NCI-H2171 (cell line): ENCODE data around the gene RWDD3.

Experiments used
- DNase-seq: peaks from one replicate; lab custom pipeline; 2025; lab: John Stamatoyannopoulos, UW

The RWDD3 gene, protein sequence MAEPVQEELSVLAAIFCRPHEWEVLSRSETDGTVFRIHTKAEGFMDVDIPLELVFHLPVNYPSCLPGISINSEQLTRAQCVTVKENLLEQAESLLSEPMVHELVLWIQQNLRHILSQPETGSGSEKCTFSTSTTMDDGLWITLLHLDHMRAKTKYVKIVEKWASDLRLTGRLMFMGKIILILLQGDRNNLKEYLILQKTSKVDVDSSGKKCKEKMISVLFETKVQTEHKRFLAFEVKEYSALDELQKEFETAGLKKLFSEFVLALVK

DNA sequence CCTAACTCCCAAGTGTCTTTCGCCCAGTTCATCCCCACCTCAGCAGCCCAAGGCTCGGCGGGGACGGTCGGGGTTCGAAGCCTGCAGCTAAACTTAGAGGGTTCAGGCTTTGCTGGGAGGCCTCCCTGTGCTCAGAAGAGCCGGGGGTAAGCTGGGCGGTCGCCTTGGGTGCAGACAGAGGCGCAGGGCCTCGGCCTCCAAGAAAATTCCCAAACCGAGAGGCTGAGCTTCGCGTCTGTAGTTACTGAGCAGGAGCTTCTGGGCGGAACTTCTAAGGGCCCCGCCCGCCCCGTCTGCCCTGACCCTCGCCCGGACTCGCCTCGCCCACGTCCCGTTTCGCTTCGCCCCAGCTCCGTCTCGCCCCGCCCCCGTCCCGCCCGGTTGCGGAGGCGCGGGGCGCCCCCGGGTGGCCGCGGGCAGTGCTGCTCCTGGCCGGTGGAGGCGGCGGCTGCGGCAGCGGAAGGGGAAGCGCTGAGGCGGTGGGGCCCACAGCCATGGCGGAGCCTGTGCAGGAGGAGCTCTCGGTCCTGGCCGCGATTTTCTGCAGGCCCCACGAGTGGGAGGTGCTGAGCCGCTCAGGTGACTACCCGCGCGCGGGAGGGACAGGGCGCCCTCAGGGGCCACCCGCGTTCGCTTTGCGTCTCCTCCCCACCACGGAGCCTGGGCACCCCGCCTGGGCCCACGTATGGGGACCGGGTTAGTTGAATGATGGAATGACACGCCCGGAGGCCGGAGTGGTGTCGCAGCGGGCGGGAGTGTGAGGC, at the start of gene RWDD3:
Gene RWDD3 (plus strand): TSS at position 474 of the 764 bp plus-strand sequence. CDS start 21 bp downstream, at position 495.
- DNase-seq, result peak; percentile 66

DNA sequence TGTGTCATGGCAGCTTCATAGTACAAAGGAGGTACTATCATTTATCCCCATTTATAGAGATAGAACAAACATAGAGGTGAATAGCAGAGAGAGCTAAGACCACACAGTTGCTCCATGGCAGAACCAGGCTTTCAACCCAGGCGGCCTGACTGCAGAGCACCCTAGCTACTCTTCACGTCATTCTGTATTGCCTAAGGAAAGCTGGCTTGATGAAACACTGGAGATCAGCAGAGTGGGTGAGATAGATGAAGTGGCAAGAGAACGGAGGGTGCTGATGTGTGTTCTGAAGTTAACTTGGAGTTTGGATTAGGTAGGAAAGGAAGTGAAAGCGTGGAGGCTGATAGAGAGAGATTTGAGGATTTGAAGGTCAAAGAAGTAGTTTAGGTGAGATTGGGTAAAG, 47.9 kb upstream of the RWDD3 start:
- no peak for DNase-seq

DNA sequence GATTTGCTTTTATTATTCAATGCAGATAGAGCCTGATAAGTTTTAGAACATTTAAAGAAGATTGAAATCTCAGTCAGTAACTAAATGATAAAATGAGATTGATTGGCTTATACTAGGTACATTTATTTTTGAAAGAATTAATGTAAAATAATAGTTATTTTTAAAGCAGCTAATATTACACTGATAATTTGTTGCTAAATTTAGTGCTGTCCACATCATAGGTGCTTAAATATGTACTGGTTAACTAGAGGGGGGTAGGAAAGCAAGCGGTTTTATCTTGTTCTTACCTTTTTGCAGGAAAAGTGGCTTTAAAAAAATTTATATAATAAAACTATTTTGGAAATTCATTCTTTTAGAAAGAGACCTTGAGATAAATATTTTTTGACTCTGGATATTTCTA, 40.4 kb upstream of the RWDD3 start:
- DNase-seq, result no peak

DNA sequence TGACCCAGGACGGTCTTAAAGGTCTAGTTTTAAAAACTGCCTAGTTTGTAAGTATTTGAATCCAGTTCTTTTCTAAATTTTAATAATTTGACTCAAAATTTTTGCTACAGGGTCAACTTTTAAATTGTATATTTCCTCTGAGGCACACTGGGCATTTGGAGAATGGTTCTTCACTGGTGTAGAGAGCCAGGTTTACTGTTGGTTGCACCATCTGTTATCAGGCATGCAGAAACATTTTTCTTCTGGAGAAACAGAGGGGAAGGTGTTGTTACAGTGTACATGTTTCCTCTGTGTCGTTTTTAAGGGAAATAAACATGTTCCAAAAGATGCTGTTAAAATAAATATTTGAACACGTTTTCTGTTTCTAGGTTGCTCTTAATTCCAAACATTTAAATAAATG, 39.0 kb upstream of the RWDD3 start:
- DNase-seq, result no peak

DNA sequence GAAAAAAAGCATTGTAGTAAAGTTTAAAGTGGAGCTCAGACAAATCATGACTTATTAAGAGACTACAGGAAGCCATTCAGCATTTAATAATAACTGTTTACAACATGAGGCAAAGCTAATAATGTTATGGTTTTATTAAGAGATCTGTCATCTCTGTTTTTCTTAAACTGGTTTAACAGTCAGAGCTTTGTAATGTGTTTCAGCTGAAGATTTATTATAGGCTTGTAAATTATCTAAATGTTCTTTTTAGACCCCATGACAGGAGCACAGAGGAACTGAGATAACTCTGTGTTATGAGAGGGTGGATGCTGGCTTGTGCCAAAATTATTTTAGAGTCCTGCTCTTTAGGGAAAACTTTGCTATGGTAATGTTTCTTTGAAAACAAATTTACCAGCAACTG, 38.0 kb upstream of the RWDD3 start:
- no peak for DNase-seq

DNA sequence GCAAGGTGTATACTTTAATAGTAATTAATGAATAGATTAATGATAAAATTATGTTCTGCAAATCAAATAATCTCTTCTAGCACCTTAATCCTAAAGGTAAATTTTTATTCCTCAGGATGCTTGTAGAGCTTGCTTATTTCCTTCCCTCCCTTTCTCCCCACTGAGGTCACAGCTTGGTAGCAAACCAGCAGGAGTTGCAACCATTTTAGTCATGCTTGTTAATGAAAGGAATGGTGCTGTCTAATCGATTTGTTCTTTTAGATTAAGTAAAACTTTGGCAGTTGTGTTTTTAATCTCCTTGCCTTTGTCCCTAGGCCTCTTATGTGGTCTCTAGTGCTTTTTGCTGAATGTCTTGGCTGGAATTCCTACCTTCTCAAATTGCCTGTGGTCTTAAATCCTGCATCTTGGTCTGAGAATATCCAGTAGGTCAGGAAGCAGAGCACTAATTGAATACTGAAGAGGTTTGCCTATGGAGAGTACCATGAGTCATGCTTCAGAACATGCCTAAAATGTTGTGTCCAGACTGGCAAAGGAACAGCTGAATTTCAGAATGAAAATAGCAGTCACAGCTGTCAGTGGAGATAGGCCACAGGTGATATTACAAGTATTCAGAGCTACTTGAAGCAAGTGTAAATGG, 36.3 kb upstream of the RWDD3 start:
- DNase-seq, result peak; percentile 7

DNA sequence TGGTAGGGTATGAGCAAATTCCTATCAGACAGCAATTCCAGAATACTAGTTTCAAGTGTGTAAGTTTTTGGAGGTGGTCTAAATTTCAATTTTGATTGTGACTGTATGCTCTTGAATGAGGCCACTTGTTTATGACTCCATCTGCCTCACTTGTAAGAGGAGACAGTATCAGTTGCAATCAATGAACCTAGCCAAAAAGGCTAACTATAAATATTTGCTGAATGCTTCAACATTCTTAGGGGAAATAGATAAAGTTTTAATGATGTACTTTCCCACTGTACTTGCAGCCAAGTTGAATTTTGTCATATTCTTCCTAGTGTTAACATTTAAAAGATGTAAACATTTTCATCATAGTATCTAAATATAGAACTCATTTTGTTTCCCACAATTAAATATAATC, 32.1 kb upstream of the RWDD3 start:
- DNase-seq, result no peak

DNA sequence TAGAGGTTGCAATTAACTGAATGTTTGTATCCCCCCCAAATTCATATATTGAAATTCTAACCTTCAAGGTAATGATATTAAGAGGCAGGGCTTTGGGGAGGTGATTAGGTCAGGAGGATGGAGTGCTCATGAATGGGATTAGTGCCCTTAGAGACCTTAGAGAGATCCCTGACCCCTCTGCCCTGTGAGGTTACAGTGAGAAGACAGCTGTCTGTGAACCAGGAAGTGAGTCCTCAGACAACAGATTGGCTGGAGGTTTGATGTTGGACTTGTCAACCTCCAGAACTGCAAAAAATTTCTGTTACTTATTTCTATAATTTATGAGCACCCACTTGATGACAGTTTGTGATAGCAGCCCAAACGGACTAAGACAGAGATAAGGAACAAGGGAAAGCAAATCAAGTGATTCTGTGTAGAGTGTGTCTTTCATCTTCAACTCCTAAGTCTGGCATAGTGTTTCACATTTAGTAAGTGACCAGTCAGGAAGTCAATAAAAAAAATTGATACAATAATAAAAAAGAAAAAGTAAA, 30.0 kb upstream of the RWDD3 start:
- DNase-seq, result no peak

DNA sequence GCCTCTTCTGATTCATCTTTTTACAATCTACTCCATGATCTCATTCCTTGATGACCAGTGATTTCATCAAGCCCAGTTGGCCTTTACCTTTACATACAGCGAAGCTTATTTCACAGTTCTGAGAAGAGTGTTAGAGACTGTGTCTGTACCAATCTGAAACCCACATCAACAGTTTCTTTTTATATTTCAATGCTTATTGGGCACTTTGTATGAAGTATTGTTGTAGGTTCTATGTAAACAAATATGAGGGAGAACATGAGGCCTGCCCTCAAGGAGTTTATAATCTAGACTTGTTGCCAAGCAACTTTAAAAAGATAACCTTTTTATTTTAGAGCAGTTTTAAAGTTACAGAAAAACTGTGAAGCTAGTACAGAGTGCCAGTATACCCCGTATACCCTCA, 27.5 kb upstream of the RWDD3 start:
- no peak for DNase-seq

DNA sequence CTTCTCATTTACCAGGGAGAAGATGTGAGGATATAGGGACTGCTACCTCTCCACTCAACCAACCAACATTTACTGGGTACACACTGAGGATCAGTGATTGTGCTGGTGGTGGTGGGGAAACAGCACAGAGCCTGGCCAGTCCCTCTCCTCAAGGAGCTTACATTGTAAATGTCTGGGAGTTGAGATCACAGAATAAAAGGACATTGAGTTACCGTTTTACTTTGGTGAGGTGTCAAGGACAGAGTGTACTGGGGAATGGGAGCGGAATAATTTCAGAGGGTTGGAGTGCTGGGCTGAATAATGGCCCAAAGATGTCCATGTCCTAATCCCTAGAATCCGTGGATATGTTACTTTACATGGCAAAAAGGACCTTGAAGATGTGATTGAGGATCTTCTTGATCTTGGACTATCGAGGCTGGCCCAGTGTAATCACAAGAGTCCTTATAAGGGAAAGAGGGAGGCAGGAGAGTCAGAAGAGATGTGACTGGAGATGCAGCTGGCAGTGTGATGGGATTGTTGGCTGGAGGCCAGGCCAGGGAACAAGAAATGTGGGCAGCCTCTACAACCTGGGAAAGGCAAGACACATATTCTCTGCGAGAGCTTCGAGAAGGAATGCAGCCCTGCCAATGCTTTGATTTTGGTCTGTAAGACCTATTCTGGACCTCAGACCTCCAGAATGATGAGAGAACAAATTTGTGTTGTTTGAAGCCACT, 26.6 kb upstream of the RWDD3 start:
- peak; percentile 62 for DNase-seq

DNA sequence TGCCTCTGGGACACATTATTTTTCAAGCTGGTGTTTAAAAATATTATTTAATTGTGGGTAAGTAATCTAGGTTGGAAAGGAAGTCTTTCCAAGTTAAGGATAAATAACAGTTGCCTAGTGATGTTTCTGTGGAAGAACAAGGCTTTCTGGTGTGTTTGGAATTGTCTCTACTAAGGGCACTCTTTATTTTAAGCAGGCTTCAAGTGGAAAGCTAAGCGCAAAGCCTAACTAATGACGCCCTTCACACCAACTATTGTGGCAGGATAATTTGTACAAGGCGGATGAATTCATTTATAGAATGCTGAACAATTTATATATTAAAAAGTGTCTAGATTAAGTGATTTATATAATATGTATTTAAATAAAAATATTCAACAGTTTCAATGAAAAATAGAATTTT, 25.1 kb upstream of the RWDD3 start:
- DNase-seq, result no peak

DNA sequence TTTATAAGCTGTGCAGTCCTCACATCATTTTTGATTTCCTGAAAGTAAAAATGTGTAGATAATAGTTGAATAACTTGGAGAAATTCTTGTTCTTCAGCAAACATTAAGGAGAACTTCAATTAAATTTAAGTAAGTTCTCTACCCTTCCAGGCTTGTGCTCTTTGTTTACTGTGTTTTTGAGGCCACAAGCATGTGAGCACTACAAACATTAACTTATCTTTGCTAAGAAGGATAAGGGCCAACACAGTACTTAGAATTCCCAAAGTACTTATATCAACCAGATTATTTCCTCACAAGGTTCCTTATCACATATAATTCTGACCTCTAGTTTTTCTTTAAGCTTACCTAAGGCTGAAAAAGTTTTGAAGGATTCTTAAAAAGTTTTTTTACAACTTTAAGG, 24.7 kb upstream of the RWDD3 start:
- DNase-seq, result no peak

DNA sequence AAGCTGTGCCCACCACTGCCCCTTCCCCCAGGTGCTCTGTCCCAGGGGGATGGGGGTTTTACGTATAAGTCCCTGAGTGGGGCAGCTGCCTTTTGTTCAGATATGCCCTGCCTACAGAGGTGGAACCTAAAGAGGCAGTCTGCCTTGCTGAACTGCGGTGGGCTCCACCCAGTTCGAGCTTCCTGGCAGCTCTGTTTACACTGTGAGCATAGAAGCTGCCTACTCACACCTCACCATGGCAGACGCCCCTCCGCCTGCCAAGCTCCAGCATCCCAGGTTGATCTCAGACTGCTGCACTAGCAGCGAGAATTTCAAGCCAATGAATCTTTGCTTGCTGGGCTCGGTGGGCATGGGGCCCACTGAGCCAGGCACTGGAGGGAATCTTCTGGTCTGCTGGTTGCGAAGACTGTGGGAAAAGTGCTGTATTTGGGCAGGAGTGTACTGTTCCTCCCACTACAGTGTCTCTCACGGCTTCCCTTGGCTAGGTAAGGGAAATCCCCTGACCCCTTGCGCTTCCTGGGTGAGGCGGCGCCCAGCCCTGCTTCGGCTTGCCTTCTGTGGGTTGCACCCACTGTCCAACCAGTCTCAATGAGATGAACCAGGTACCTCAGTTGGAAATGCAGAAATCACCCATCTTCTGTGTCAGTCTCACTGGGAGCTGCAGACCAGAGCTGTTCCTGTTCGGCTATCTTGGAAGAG, 17.6 kb upstream of the RWDD3 start:
- no peak for DNase-seq

DNA sequence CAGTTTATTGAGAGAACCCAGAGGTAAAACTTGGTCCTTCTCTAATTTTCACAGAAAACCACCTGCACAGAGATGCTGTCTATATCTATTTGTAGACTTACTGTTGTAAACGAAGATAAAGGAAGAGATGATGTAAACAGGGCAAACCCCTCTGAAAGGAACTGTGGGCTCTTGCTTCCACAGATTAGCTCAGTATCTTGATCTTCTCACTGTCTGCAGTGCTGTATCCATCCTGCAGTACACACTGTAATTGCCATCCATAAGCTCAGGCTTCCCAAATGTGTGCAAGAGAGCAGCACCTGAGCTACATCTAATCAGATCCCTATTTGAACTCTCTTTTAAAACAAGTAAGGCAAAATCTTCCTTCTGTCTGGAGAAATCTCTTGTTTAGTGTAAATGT, 16.6 kb upstream of the RWDD3 start:
- DNase-seq, result no peak

DNA sequence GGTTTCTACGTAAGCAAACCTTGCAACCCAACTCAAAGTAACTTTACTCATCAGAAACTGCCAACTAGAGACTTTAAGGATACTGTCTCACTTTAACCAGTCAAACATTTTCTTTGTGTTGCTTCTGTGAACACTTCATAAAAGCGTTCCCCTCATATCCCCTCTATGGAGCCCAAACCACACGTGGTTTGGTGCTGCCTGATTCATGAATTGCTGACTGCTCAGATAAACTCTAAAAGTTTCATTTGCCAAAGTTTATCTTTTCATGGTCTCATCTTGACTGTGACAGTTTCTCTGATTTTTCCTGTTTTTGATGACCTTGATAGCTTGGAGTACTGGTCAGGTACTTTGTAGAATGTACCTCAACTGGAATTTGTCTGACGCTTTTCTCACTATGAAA, 14.6 kb upstream of the RWDD3 start:
- no peak for DNase-seq

DNA sequence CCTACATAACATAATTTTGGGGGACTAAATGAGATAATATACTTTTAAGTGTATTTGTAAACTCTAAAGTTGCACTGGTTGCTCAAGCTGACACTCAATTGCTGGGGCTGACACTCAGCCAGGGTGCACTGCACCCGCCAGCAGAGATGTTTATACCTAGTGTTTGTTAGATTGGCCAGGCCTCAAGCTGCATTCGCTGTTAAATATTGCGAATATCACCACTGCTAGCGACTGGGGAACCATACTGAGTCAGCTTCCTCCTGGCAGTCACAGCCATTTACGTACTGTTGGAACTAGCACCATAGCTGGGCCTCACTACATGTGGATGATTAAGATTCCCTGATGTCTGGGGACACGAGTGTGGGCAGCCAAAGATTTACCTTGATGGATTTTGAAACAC, 12.7 kb upstream of the RWDD3 start:
- no peak for DNase-seq

DNA sequence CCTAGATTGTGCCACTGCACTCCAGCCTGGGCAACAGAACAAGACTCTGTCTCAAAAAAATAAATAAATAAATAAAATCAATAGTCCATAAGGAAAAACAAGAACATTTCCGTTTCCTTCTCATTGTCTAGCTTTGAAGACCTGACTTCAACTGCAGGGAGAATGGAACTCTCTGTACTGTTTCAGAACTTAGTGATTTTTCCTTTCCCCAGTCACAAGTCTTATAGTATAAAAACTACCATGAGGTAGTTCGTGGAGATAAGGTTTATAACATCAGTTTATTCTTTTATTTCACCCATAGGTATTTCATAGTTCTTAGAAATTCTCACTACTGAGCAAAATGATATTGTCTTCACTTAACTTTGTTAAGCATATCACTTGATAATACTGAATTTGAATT, 11.4 kb upstream of the RWDD3 start:
- no peak for DNase-seq

DNA sequence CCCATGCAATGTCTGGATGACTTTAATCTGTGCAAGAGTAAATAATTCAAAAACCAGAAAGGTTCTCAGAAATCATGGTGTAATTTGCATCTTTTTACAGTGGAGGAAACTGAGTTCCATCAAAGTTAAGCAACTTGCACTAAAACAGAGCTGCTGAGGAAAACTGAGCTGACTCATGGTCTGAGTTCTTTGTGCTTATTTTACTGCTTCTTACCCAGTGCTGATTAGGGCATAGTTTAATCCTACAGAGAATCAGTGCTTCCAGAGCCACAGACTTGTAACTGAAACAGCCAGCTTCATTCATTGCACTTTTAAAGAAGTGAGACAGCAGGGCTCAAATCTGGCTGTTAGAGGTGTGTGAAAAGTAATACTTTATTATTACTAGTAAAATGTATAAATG, 10.9 kb upstream of the RWDD3 start:
- no peak for DNase-seq

DNA sequence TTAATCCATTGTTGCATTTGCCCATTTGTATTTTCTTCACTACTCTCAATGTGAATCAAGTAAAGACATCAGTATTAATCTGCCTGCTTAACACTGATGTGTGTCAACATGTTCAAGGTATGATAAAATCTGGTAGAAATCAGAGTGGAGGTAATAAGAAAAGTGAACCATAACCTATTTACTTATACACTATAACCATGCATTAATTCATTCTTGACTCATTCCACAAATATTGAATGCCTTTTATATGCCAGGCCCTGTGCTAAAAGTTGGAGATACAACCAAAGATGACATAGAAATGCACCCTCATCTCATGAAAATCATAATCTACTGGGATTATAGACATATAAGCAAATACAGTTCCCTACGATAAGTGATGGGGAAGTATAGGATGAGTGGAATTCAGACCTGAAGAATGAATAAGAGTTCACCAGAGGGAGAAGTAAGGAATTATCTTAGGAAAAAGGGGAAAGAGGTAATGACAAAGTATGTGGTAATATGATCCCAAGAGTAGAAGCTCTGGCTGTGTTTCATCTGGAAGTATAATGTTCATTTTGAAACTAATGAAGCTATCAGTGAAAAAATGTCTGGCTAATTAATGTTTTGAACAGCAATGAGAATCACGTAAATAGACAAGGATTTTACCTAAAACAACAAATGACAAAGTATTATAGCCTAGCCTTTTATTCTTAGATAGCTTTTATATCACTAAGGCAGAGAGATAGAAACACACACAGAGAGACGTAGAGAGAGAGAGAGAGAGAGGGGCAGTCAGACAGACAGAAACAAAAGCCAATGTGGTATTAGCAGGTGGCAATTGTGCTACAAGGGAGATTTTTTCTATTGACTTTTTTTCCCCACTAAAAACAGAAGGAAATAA, 7.0 kb upstream of the RWDD3 start:
- DNase-seq, result no peak

DNA sequence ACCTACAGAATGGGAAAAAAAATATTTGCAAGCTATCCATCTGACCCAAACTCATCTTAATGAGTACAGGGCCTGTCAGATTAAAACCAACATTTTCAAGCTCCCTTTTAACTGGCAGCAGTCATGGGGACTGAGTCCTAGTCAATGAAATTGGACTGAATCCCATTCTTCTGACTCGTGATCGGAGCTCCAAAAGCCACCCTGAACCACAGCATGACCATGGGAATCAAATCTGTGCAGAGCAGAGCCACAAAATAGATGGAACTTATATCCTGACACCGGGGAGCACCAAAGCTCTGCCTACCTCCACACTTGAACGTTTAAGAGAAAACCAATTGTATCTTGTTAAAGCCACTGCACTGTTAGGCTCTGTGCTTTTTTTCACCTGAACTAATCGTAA, 5.0 kb upstream of the RWDD3 start:
- no peak for DNase-seq

DNA sequence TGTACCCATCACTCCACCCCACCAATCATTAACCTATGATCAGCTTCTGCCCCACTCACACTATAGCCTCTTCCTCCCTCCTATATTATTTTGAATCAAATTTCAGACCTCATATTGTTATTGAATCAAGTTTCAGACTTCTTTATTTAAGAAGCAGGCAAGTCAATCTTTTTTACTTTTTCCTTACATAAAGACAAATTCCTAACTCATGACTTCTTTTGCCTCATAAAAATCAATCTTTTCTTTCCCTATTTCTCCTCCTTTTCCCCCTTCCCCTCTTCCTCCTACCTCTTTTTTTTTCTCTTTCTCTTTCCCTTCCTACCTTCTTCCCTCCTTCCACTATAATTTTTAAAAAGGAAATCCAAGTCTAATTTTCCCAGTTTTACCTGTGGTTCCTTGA, 4.3 kb upstream of the RWDD3 start:
- DNase-seq, result no peak
